GM10248 (cell line): ENCODE results near the gene YAE1.

Source experiments
- CTCF ChIA-PET: fragments of 300-600 bp; sonication (Branson Sonifier 250); formaldehyde crosslinking; extraction: SDS; loops from one replicate; lab custom pipeline; 2021; ENCODE audit warnings: antibody characterized with exemption; lab: Yijun Ruan, JAX
- POLR2A ChIA-PET: fragments of 350-650 bp; sonication (Branson Sonifier 250); formaldehyde crosslinking; extraction: SDS; loops from one replicate; lab custom pipeline; 2020; ENCODE audit warnings: antibody characterized with exemption; lab: Yijun Ruan, JAX
- DNase-seq: peaks from one replicate; pipeline ENCODE4 v3.0.0; 2012; ENCODE audit errors: extremely low spot score
- TF ChIP-seq, protein P1 (sequence below): IDR thresholded peaks from 2 replicates; pipeline ENCODE4 v1.5.1; 2012; ENCODE audit warnings: mild to moderate bottlenecking, low read depth; ENCODE audit errors: extremely low read depth, missing control alignments, control extremely low read depth

YAE1 gene

DNA sequence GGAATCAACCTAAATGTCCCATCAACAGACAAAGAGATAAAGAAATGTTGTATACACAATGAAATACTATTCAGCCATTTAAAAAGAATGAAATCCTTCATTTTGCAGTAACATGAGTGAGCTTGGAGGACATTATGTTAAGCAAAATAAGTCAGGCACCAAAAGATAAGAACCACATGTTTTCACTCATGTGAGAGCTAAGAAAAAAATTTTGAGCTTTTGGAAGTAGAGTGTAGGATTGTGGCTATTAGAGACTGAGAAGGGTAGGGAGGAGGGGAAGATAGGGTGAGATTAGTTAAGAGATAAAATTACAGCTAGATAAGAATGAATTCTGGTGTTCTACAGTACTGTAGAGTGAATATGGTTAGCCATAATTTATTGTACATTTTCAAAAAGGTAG lies 8.3 kb upstream of the YAE1 start:
- ChIA-PET CTCF (interaction anchor here (1.2 kb wide), 1 partner anchor 9 kb away, joined by 3 read pairs; no protein-coding TSS in a partner anchor), POLR2A (no interaction called here)
- no peak for DNase-seq
- TF ChIP-seq, protein P1, sequence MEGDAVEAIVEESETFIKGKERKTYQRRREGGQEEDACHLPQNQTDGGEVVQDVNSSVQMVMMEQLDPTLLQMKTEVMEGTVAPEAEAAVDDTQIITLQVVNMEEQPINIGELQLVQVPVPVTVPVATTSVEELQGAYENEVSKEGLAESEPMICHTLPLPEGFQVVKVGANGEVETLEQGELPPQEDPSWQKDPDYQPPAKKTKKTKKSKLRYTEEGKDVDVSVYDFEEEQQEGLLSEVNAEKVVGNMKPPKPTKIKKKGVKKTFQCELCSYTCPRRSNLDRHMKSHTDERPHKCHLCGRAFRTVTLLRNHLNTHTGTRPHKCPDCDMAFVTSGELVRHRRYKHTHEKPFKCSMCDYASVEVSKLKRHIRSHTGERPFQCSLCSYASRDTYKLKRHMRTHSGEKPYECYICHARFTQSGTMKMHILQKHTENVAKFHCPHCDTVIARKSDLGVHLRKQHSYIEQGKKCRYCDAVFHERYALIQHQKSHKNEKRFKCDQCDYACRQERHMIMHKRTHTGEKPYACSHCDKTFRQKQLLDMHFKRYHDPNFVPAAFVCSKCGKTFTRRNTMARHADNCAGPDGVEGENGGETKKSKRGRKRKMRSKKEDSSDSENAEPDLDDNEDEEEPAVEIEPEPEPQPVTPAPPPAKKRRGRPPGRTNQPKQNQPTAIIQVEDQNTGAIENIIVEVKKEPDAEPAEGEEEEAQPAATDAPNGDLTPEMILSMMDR, result no peak

DNA sequence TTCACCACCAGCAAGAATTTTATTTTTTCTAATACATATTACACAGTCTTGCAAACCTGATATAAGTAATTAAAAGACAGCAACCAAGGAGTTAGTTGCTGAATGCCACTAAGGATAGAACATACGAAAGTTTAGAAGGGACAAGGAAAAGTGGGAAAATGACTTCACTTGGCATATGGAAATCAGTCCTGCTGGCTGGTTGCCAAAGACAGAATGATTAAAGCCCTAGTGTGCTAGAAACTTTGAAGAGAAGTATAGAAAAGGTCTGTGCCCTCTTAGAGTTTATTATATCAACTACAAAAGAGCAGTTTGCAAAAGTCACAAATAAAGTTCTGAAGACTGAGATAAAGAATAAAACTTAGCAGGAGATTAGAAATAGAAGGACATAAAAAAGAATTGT lies 5.8 kb upstream of the YAE1 start:
- TF ChIP-seq, protein P1, result no peak
- ChIA-PET POLR2A (no interaction called here), CTCF (no interaction called here)
- no peak for DNase-seq

DNA sequence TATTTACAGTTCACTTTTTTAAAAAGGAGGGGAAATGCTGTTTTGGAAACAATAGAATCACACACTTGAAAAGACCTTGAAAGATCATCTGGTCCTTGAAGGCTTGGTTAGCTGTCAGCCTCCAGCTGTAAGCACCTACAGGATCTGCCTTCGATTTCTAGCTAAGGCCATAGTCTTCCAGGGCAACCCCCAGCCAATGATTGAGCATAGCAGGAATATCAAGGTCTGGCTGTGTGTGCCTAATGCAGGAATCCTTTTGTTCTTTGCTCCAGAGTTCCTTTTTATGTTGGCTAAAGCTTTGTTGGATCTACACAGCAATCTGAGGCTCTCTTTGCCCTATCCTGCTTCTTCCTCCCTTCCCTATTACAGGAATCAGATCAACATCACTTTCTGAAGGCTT lies 5.2 kb upstream of the YAE1 start:
- TF ChIP-seq, protein P1, result no peak
- CTCF ChIA-PET, result no interaction called here
- no peak for DNase-seq
- POLR2A ChIA-PET, result no interaction called here

DNA sequence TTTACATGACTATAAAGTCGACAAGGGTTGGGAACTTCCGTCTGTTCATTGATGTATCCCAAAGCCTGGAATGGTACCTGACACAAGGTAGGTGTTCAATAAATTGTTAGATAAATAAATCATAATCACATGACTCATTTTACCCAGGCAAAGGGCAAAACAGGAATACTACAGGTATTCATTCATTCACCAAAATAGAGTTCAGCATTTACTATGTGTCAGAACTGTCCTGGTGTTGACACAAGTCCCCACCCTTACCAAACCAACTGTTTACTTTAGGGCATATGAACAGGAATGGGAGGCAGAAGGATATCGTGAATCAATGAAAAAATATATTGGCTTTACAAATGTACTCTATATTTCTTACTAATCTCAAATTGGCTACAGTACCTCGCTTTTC lies 666 bp upstream of the YAE1 start:
- TF ChIP-seq, protein P1, result no peak
- POLR2A ChIA-PET, result no interaction called here
- CTCF ChIA-PET, result no interaction called here
- DNase-seq, result no peak

DNA sequence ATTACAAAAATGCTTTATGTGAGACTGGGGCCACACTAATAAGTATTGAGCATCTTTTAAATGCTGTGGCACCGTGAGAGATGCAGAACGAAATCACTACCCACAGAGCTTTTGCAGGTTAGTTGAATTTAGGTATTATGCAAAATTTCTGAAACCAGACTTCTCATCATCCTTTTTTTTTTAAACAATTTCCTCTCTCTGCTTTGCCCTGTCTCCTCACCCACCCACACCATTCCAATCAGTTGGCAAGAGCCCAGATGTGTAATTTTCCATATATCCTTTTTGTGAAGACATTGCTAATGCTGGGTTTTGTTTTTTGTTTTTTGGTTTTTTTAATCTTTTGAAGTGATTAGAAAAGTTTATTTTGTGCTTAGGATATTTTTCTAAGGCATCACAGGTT lies 1.1 kb downstream of the YAE1 start:
- TF ChIP-seq, protein P1, result no peak
- DNase-seq, result no peak
- ChIA-PET POLR2A (no interaction called here), CTCF (interaction anchor here (0.6 to 3.2 kb wide), 4 partner anchors 9 to 526 kb away, joined by 3 to 29 read pairs (median 4); no protein-coding TSS in a partner anchor)

DNA sequence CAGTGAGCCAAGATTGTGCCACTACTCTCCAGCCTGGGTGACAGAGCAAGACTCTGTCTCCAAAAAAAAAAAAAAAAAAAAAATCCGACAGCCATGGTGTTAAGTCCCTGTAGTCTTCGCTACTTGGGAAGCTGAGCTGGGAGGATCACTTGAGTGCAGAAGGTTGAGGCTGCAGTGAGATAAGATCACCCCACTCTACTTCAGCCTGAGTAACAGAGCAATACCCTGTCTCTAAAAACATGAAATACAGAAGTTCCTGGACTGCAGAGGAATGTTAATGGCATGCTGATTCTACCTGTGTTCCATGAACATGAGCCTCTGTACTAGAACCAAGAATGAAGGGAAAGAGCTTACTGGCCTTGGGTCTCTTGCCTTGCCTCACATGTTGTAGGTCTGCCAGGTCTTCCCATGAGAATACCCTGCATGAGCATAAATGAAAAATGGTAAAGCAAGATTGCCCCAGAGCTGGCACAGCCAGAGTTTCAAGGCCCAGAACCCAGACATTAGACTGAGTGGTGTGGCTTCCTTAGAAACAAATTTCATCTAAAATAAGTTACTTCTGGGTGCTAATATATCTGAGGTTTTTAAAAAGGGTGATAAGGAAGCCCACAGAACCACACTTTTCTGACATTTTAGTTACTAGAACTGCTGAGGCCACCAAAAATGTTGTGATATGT lies 8.6 kb downstream of the YAE1 start:
- DNase-seq, result no peak
- CTCF ChIA-PET, result interaction anchor here (11.3 kb wide), 1 partner anchor 172 kb away, joined by 464 read pairs; no protein-coding TSS in a partner anchor
- TF ChIP-seq, protein P1, result no peak
- POLR2A ChIA-PET, result no interaction called here
